HG03565 (cell line): ENCODE data around the gene KCNJ4.
"Not testable (repeated sequence)": the region's sequence is repeated elsewhere in the genome, so short reads cannot be mapped to it uniquely, and the experiment has no call there.

Experiments
- ATAC-seq: cut with Tn5 transposase; IDR thresholded peaks from one replicate; pipeline ENCODE4 v1.9.1; 2021; ENCODE audit warnings: mild to moderate bottlenecking, moderate library complexity; ENCODE audit not compliant: unreplicated experiment

Gene KCNJ4

GRCh38 chr22:38471237-38471636 lies 16.2 kb upstream of the KCNJ4 start:
- no peak for ATAC-seq

GRCh38 chr22:38470179-38470578 lies 15.2 kb upstream of the KCNJ4 start:
- not testable (repeated sequence) for ATAC-seq

DNA sequence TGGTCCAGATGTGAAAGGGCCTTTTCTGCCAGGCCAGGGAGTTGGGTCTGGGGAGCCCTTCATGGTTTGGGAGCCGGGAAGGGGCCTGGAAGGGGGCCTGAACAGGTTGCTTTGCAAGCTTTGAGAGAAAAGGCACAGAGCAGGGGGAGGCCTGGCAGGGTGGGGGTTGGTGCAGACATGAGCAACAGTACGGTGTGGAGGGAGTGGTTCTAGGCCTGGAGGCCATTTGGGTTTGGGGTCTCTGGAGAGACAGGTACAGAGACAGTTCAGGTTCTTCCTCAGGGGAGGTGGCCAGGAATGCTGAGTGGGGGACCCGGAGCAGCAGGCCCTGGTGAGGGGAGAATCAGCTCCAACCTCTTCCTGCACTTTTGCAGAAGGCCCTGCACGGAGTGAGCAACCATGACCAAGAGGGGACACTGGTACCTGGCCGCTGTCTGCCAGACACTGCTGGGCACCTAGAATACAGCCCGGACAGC lies 14.3 kb upstream of the KCNJ4 start:
- ATAC-seq, result no peak

GRCh38 chr22:38468443-38469305 lies 13.7 kb upstream of the KCNJ4 start:
- no peak for ATAC-seq

DNA sequence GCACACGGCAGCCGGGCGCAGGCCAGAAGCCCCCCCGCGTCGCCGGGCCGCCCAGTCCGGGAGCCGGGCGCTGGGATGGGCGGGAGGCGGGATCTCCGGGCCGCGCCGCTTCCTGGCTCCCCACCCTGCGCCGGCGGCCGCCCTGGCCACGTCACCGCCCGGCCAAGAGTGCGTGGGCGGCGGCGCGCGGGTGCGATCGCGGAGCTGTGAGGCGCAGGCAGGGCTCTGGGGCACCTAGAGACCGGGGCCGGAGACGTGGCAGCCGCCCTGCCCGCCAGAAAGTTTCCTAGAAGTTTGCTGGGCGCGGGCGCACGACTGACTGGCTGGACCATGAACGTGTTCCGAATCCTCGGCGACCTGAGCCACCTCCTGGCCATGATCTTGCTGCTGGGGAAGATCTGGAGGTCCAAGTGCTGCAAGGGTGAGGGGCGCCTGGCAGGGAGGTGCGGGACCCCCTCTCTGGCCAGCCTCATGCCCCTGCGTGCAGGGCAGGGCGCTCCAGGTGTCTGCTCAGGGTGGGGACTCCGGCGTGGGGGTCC lies 13.0 kb upstream of the KCNJ4 start, which contains the start of gene KDELR3:
Gene KDELR3 (plus strand): TSS at position 193 of the 539 bp plus-strand sequence. CDS start 138 bp downstream, at position 331.
- ATAC-seq, result peak; percentile 41

- no peak for ATAC-seq
Measured at GRCh38 chr22:38467438-38467903, 12.5 kb upstream of the KCNJ4 start.

DNA sequence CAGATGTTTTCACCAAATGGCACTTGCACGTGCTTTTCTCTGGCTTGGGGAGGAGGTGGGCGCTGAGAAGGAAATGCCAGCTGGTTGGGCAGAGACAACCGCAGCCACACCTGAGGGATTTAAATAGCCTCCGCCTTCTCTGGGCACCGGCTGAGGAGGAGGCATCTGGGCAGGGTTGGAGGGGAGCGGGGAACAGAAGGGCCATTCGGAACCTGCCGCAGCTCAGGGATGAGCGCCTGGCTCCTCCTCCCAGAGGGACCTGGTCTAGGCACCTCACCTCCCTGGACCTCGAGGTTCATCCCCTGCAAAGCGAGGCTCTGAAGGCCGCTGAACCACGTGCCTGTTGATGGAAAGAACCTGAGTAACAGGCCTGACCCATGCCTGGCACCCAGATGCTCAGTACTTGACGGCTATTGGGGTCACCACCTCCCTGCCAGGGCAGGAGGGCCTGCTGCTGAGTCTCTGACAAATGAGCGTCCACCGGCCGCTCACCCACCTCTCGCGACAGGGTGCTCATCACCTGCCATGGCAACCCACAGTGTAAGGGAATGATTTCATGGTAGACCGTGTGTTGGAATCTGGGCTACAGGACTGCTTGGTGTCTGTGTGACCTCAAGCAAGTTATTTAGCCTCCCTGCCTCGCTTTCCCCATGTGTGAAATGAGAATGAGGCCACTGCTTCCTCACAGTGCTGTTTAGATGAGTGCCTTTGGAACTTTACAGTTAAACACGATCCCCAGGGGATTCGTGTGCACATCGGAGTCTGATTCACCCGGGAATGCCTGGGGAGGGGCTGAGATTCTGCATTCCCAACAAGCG lies 10.9 kb upstream of the KCNJ4 start:
- no peak for ATAC-seq

- no peak for ATAC-seq
Measured at GRCh38 chr22:38464992-38465672, 10.1 kb upstream of the KCNJ4 start.

- ATAC-seq, result no peak
Measured at GRCh38 chr22:38462960-38463784, 8.2 kb upstream of the KCNJ4 start.

- no peak for ATAC-seq
Measured at GRCh38 chr22:38461414-38462081, 6.5 kb upstream of the KCNJ4 start.

- no peak for ATAC-seq
Measured at GRCh38 chr22:38461057-38461413, 6.0 kb upstream of the KCNJ4 start.

GRCh38 chr22:38460426-38460840 lies 5.4 kb upstream of the KCNJ4 start:
- ATAC-seq, result no peak

- no peak for ATAC-seq
Measured at GRCh38 chr22:38456841-38457699, 2.1 kb upstream of the KCNJ4 start.

GRCh38 chr22:38456272-38456835 lies 1.4 kb upstream of the KCNJ4 start:
- no peak for ATAC-seq

DNA sequence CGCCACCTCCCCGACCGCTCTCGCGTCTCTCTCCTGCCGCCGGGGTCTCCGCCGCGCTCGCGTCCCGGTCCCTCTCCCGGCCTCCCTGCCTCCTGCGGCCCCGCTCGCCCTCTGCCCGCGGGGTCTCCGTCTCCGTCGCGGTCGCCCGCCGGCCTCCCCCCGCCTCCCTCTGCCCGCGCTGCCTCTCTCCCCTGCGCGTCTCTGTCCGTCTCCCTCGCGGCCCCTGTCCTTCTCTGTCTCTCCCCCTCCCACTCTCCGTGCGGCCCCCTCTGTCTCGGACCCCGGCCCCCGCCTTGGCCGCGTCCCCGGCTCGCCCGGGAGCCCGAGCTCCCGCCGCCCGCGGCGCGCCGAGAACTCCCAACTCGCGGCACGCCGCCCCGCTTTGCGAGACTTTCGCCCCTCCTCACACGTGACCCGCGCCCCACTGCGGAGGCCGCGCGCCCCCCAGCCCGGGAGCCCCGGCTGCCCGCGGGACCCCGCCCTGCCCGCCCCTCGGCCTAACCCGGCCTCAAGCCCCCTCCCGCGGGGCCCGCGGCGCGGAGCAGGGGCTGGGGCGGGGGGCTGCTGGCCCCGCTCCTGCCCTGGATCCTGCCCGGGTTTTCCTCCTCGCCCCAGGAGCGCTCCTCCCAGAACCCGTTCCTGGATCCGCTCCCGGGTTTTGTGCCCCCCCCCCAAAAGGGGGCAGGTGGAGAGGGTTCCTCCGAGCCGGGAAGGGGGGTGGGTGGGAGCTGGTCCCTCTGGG lies 702 bp upstream of the KCNJ4 start:
- ATAC-seq, result no peak

DNA sequence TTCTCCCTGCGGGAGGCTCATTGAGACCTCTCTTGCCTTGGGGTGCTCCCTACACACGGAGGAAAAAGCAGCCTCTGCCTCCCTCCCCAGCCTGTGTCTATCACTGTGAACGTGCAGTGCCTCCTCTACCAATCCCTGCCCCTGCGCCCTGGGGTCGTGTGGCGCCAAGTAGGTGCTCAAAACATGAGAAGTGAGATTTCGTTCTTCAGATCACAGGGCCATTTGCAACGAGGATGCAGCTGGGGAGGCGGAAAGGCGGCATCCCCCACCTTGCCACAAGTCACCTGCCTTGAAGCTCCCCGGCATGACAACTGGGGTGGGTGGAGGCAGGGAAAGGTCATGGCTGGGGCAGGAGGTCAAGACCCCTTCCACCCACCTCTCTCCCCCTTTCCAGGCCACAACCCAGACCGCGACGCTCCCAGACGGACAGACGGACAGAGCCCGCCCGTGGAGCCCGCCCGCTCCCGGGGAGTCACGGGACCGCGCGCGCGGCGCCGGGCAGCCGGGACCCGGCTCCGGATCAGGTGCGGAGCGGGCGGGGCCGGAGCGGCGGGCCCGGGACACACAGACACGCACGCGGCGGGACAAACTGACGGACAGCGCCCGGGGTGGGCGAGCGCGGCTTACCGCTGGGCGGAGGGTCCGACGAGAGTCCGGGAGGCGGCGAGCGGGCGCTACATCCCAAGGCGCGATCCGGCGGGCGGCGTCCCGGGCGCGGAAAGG lies 485 bp downstream of the KCNJ4 start:
- ATAC-seq, result no peak

GRCh38 chr22:38453996-38454352 lies 1.0 kb downstream of the KCNJ4 start:
- ATAC-seq, result no peak
